ENCODE data around the gene MRC2. TPM values are rescaled to one million over a fixed set of nuclear protein-coding genes. Genes with fewer than 3 reads are reported as not detected.

Gene MRC2
- total and polyA plus RNA-seq, 9 of the 15 experiments (the other 6 are each of a cell fraction or from before 2014, with no cell fraction given): 0.28 to 11.5 (median 6.6) TPM

DNA sequence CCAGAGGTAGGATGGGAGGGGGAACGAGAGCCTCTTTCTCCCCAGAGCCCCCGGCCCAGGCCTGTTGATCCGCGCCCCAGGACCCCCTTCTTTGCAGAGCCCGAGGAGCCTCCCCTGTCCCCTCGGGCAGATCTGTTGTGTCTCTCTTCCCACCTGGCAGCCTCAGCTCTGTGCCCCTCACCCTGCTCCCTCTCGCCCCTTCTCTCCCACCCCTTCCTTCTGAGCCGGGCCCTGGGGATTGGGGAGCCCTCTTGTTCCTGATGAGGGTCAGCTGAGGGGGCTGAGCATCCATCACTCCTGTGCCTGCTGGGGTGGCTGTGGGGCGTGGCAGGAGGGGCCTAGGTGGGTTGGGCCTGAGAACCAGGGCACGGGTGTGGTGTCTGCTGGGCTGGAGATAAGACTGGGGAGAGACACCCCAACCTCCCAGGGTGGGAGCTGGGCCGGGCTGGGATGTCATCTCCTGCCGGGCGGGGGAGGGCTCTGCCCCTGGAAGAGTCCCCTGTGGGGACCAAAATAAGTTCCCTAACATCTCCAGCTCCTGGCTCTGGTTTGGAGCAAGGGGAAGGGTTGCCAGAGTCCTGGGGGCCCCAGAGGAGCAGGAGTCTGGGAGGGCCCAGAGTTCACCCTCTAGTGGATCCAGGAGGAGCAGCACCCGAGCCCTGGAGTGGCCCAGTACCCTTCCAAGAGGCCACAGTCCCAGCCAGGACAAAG, 65.4 kb downstream of the MRC2 start (continued):
- TF ChIP-seq, protein P1, sequence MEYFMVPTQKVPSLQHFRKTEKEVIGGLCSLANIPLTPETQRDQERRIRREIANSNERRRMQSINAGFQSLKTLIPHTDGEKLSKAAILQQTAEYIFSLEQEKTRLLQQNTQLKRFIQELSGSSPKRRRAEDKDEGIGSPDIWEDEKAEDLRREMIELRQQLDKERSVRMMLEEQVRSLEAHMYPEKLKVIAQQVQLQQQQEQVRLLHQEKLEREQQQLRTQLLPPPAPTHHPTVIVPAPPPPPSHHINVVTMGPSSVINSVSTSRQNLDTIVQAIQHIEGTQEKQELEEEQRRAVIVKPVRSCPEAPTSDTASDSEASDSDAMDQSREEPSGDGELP (CRISPR knock-in tag; IDR thresholded peaks at IDR 0.05; ENCODE audit: borderline replicate concordance): peak; percentile 58; the same call in 1 of the 2 replicates
- no peak for TF ChIP-seq E2F1 (CRISPR knock-in tag; IDR thresholded peaks at IDR 0.05)
- TF ChIP-seq ZBTB8A (IDR thresholded peaks at IDR 0.05; ENCODE audit: partially characterized antibody): no peak
- no peak for TF ChIP-seq RBM22 (IDR thresholded peaks at IDR 0.05; ENCODE audit: low read depth, low read length, poor library complexity, severe bottlenecking)
- TF ChIP-seq CBX3 (IDR thresholded peaks at IDR 0.05; ENCODE audit: borderline replicate concordance in 1 of 2, low read length in 2 of 2): no peak
- TF ChIP-seq ID3 (CRISPR knock-in tag; IDR thresholded peaks at IDR 0.05): no peak
- TF ChIP-seq ID3 (tag; IDR thresholded peaks at IDR 0.05): no peak
- TF ChIP-seq SMC3 (conservative IDR thresholded peaks at IDR 0.05; ENCODE audit: insufficient read depth, low read depth, low read length): peak; percentile 59
- no peak for TF ChIP-seq PHF20 (IDR thresholded peaks at IDR 0.05; ENCODE audit: partially characterized antibody)
- TF ChIP-seq TAF15 (IDR thresholded peaks at IDR 0.05; ENCODE audit: low read depth, low read length): no peak
- peak; percentile 19 for TF ChIP-seq NEUROD1 (IDR thresholded peaks at IDR 0.05; ENCODE audit: borderline replicate concordance, low read depth, low read length, partially characterized antibody)
- no peak for TF ChIP-seq PHF8 (IDR thresholded peaks at IDR 0.05; ENCODE audit: borderline replicate concordance, low read length)
- TF ChIP-seq ZNF583 (CRISPR knock-in tag; IDR thresholded peaks at IDR 0.05): no peak
- 0 out of 2 replicates have a peak, but pooled peaks have one; percentile 27 for TF ChIP-seq ZBTB17 (CRISPR knock-in tag; IDR thresholded peaks at IDR 0.05)
- no peak for TF ChIP-seq CHAMP1 (IDR thresholded peaks at IDR 0.05)
- TF ChIP-seq CAMTA2 (CRISPR knock-in tag; conservative IDR thresholded peaks at IDR 0.05): no peak
- TF ChIP-seq MCM3 (IDR thresholded peaks at IDR 0.05): no peak
- TF ChIP-seq, protein P2, sequence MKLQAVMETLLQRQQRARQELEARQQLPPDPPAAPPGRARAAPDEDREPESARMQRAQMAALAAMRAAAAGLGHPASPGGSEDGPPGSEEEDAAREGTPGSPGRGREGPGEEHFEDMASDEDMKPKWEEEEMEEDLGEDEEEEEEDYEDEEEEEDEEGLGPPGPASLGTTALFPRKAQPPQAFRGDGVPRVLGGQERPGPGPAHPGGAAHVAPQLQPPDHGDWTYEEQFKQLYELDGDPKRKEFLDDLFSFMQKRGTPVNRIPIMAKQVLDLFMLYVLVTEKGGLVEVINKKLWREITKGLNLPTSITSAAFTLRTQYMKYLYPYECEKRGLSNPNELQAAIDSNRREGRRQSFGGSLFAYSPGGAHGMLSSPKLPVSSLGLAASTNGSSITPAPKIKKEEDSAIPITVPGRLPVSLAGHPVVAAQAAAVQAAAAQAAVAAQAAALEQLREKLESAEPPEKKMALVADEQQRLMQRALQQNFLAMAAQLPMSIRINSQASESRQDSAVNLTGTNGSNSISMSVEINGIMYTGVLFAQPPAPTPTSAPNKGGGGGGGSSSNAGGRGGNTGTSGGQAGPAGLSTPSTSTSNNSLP (IDR thresholded peaks at IDR 0.05; ENCODE audit: borderline replicate concordance, low read depth, low read length): no peak
- TF ChIP-seq CHD4 (IDR thresholded peaks at IDR 0.05; ENCODE audit: insufficient read depth, insufficient replicate concordance, low read depth, low read length, poor library complexity, severe bottlenecking): no peak
- 0 out of 2 replicates have a peak, but pooled peaks have one; percentile 17 for TF ChIP-seq CREM (IDR thresholded peaks at IDR 0.05; ENCODE audit: low read depth)
- peak in 1 of 2 experiments; percentile 20; a peak in 2 of 4 replicates for TF ChIP-seq KDM1A (IDR thresholded peaks at IDR 0.05)
- TF ChIP-seq TAF7 (tag; IDR thresholded peaks at IDR 0.05): no peak

Measured in K562 (cell line).